K562 (cell line): ENCODE data around the gene MAP7D1.

Experiments used
- CTCF ChIP-seq, 3 experiments: IDR thresholded peaks in 2 of 3; conservative IDR thresholded peaks in 1 of 3; 2 replicates each; pipeline ENCODE4 v1.5.1; 2011 to 2012; ENCODE audit warnings: low read length in 3 of 3, mild to moderate bottlenecking in 3 of 3, control low read depth in 2 of 3, improper control_type of control experiment in 1 of 3, inconsistent platforms in 1 of 3, low read depth in 1 of 3, mixed read lengths in 1 of 3, moderate library complexity in 1 of 3; ENCODE audit not compliant: insufficient read depth in 2 of 3
- TRIM28 ChIP-seq: fragments of 450-650 bp; IDR thresholded peaks from 2 replicates; pipeline ENCODE4 v1.6.1; 2017

- TF ChIP-seq TRIM28 (no peak), CTCF (IDR thresholded peaks at IDR 0.05 in 2 of 3, conservative IDR thresholded peaks at IDR 0.05 in 1 of 3; ENCODE audit: insufficient read depth in 2 of 3, low read depth in 1 of 3, low read length in 3 of 3) (no peak)
Measured at GRCh38 chr1:36168514-36168913, 12.6 kb downstream of the MAP7D1 start.
